Left renal pelvis (tissue), 4 donors: ENCODE data around the gene RASL10B. TPM values are rescaled to one million over a fixed set of nuclear protein-coding genes. Genes with fewer than 3 reads are reported as not detected.

ENCODE experiments used
- DNase-seq, 4 donors: peaks; one replicate each; pipeline ENCODE4 v3.0.0-alpha.2; 2013; ENCODE audit warnings: low read depth in 4 of 4, low spot score in 3 of 4
- polyA plus RNA-seq, 4 donors: library from polyadenylated mRNA; unstranded; fragments of 120-200 nt; gene quantifications; one replicate each; pipeline ENCODE4 v1.2.1, GENCODE V29; 2013; ENCODE audit not compliant: insufficient read length in 4 of 4

The RASL10B gene
- polyA plus RNA-seq, 4 donors = 4.8 to 15.0 (median 11.0) TPM

GRCh38 chr17:35763767-35764122 is 32.3 kb downstream of the RASL10B start:
- no peak for DNase-seq

DNA sequence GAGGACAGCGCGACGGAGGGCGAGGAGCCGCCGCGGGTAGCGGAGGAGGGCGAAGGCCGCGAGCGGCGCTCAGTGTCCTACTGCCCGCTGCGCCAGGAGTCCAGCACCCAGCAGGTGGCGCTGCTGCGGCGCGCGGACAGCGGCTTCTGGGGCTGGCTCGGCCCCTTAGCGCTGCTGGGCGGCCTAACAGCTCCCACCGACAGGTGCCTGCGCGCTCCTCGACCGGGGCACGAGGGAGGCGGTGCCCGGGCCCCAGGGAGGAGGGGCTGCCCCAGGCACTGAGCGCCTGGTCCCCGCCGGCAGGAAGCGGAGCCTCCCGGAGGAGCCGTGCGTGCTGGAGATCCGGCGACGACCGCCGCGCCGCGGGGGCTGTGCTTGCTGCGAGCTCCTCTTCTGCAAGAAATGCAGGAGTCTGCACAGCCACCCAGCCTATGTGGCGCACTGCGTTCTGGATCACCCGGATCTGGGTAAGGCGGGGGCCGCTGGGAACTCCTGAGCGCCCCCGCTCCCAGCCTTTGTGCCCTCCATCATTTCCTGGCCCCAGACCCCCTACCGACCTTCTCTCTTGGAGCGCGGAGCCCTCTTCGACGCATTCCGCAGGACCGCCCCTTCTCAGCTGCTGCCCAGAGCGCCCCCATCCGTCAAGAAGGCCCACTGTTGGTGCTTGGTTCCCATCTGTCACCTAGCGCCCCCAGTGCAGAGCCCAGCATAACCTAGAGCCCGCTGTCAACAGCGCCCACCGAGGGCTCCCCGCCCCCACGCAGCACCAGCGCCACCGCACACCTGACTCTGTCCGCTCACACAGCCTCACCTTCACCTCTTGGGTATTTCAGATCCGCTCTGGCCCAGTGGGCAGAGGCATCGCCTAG is 32.9 kb downstream of the RASL10B start:
- DNase-seq = peak; percentile 69 to 82 (median 80)

DNA sequence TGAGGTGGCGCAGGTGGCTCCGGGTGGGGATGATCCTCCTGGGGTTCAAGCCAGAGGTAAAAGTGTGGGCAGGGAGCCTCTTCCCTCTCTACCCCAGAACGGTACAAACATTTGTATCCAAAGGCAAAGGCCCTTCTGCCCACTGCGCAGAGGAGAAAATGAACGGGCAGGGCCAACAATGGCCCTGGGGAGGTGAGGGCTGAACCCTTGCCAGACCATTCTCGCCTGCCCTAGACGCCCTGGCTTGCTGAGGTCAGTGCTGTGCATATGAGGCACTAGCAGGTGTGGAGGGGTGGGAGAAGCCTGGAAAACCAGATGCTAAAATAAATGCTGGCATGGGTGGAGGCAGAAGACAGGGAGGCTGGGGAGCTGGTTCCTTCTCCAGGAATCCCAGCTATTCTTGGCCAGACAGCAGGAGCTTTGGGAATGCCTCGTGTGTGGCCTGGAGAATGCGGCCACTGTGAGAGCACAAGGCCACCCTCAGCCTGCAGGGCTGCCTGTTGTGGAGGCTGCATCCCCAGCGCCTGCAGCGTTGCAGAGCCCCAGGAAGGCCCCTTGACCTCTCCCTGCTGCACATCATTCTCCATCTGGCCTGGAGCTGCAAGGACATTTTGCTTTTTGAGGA is 33.8 kb downstream of the RASL10B start:
- no peak for DNase-seq

GRCh38 chr17:35765756-35766488 is 34.5 kb downstream of the RASL10B start:
- DNase-seq = no peak

GRCh38 chr17:35766489-35766877 is 35.0 kb downstream of the RASL10B start:
- DNase-seq = no peak

- DNase-seq = no peak
These were observed 35.6 kb downstream of the RASL10B start for GRCh38 chr17:35766903-35767510.

DNA sequence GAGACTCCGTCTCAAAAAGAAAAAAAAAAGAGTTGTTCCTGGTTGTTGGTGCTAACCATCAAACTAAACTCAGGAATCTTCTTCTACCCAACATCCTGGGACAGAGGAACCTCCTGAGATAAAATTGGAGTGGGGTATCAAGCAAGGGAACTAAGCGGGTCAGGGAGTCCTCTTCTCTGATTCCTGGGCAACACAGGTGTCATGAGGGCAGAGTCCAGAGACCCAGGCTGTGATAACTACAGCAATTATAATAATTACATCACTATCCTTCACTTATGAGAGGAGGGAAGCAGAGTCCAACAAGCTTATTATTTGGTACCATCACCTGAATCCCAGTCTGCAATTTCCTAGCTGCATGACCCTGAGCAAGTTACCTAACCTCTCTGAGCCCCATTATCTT is 37.4 kb downstream of the RASL10B start:
- no peak for DNase-seq

DNA sequence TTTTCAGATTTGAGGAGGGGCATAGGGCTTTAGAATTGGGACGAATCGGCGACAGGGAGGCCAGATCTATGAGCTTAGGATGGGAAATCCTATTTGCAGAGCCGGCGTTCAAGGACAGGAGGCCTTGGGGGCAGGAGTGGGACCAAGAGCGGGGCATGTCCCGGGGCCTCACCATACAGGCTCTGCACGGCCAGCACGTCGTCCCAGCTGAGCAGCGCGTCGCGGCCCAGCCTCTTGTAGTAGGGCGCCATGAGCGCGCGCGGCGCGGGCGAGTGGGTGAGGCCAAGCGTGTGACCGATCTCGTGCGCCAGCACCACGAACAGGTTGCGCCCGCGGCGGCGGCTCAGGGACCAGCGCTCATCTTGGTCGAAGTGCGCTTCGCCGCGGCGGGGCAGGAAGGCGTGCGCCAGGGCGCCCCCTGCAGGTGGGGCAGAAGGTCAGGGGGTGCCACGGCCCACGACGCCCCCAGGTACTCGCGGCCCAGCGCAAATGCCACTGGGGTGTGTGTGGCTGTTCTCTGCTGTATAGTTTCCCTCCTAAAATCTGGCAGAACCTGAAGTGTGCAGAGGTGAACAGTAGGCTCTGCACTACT is 38.6 kb downstream of the RASL10B start:
- DNase-seq = no peak

DNA sequence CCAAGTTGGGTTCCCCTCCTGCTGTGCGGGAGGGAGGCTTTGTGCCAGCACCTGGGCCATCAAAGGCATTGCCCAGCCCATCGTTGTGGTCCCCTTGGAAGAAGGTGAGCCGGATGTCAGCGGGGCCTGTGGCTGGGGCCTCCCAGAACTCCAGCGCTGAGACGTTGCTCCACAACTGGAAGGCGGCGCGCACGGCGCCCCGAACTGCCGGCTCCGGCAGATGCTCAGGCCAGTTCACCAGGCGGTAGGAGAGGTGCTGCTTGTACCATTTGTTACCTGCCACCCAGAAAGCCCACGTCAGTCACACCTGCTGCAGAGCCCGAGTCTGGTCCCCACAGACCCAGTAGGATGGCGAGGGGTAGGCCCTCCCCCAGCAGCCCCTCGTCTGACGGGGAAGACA is 41.7 kb downstream of the RASL10B start:
- DNase-seq = no peak

DNA sequence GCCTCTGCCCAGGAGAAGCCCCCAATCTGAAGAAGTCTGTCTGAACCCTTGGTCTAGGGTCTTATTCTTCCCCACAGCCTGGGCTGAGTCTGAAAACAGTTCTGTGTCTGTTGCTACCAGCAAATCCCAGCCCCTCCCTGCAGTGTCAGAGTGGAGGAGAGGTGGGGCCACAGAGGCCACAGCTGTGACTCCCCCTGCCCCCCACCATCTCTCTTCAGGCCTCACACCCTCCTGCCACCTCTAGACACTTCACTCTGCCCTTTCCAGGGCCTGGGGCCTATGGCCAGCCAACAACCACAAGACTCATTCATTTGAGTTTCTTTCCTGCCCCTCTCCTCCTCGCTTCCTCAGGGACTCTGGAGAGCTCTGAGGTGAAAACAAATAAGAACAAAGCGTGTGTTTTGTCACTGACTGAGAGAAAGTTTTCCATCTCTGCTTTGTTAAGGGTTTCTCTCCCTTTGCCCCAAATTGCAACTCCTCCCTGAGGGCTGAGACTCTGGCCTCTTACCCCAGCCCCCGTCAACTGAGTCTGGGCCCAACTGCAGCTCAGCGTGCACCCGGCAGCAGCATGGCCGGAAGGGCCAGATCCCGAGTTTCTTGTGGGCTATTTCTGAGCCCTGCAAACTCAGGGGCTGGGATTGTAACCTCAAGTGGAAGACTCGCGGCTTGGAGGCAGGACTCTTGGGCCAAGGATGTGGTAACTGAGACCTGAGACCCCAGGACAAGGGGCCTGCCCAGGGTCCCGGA is 42.4 kb downstream of the RASL10B start:
- no peak for DNase-seq

GRCh38 chr17:35774499-35774898 is 43.1 kb downstream of the RASL10B start:
- DNase-seq = no peak

DNA sequence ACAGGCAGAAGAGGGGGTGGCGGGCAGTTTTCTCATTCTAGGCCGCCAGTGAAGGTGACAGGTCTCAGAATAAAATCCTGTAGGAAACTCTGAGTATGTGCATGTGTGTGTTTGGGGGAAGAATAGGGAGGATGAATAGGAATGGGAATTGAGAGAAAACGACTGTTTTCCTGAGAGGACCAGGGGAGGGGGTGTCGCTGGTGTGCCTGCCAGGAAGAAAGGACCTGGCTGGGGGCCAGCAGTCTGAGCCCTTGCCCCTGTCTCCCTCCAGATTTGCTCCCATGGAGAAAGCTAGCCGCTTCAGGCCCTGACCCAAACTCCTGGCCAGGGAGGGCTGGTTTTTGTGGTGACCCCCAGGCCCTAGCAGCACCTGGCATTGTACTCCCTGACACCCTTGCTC is 43.6 kb downstream of the RASL10B start:
- no peak for DNase-seq

GRCh38 chr17:35775583-35775982 is 44.1 kb downstream of the RASL10B start:
- no peak for DNase-seq

DNA sequence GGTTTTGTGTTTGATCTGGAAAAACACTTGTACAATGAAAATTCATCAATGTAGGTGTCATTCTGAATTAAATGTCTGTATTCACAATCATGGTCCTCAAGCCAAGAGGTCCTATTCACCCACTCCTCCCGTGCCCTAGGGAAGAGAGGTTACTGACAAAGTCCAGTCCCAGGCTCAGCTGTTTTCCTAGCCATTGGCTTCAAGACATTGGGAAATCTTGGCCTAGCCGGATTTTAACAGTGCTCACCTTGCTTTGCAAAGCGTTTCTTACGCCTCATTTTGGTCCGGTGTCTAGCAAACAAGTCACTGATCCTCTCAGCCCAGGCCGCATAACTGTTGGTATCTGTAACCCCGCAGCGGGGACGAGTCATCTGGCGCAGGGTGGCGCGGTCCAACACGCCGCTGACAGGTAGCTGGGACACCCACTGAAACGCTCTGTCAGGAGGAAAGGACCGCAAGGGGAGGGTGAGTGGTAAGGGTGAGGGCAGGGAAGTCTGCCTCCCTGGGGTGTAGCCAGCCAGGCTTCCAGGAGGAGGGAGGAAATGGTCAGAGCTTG is 47.3 kb downstream of the RASL10B start:
- DNase-seq = no peak

DNA sequence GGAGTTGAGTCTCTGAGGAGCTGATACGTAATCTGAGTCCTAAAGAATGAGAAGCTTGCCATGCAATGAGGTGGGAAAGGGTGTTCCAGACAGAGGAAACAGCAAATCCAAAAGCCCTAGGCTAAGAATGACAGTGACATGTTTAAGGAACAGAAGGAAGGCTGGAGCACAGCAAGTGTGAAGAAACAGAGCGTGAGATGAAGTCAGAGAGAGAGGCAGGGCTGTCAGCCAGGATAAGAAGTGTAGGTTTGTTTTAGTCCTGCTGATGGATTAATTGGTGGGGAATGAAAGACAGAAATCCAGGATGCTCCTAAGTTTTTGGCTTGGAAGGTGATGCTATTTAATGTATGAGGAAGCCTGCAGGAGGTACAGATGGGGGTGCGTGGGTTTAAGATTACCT is 49.5 kb downstream of the RASL10B start:
- no peak for DNase-seq

DNA sequence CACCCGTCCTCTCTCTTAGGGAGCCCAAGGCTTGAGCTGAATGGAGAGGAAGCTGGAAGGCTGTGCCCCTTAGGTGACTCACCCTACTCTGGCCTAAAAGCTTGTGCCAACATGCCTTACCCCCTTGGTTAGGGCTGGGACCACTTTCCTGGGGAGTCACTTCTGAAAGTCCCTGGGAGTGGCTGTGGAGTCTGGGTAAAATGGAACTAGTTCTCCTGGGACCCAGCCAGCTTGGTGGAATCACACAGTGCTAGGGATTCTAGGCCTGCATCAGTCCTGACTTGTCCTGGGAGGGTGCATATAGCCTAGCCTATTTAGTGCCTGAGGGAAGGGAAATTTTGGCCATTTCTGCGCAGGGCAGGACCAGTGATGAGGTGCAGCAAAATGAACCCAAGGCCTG is 53.5 kb downstream of the RASL10B start:
- no peak for DNase-seq

DNA sequence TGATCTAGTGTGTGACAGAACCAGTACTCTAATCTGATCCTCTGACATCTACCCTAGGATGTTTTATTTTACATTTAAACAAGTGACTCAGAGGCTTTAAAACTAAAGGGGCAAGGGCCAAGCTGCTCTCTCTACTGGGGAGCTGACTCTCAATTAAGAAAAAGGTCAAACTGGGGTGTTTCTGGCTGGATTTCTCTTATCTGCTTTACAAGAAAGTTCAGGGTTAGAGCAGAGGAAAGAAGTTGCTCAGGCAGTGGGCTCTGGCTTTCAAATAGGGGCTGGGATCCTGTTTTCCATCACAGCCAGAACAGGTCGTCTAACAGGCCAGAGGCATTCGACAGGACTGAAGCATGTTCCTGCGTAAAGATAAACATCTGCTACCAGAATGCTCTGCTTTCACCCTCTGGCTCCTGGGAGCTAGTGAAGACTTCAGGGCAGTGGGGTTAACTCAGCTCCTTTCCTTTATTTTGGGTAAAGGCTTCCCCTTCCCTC is 55.5 kb downstream of the RASL10B start:
- no peak for DNase-seq

- DNase-seq = no peak
These were observed 57.3 kb downstream of the RASL10B start for GRCh38 chr17:35788477-35789368.

DNA sequence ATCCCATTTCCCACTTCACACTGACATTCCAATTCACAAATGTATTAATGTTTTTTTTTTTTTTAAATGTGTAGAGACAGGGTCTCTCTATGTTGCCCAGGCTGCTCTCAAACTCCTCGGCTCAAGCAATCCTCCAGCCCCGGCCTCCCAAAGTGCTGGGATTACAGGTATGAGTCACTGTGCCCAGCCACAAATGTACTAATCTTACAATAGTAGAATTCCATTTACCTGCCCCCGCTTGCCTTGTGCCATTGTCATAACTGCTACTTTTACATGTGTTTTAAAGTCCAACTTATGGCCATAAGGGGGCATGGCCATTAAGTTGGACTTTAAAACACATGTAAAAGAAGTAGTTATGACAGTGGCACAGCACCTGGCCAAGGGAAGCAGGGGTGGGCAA is 59.4 kb downstream of the RASL10B start:
- no peak for DNase-seq
